Measurements from ENCODE around the gene TSPEAR. TPM values are rescaled to one million over a fixed set of nuclear protein-coding genes. Genes with fewer than 3 reads are reported as not detected.

Gene TSPEAR
- total RNA-seq, 3 donors from 2014 or later (not counting 1 experiment from before 2014, with no cell fraction given) = not detected

DNA sequence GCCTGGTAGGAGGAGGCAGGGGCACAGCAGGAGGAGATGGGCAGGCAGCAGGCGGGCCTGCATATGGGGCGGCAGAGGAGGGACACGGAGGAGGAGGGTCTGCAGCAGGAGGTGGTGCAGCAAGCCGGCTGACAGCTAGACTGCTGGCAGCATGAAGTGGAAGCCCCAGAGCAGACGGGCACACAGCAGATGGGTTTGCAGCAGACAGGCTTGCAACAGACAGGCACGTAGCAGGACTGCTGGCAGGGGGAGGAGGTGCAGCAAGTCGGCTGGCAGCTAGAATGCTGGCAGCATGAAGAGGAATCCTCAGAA is 131.6 kb downstream of the TSPEAR start:
- Mint-ChIP-seq H3K4me1 (peaks cover 5 to 9% of the 10 kb centered on the region in 2 donors), H3K36me3 (peaks cover 18% of the 10 kb centered on the region), H3K27ac (no peak overlapping the region), H3K4me3 (no peak overlapping the region), H3K27me3 (ENCODE audit: low read depth in 2 of 2) (peaks cover 48 to 51% of the 10 kb centered on the region in 2 donors), H3K9me3 (peaks cover 2 to 18% of the 10 kb centered on the region in 2 donors)
- WGBS (ENCODE audit: insufficient coverage) = 74% methylated on average over 7 of the region's 7 CpGs
- no peaks in the 10 kb centered on the region for H3K4me1 ChIP-seq (ENCODE audit: control insufficient read depth, insufficient read depth, low read length)
- ATAC-seq (no peak), DNase-seq (no peak)
- H3K27me3 ChIP-seq (ENCODE audit: control insufficient read depth, insufficient read depth, low read length) = no peaks in the 10 kb centered on the region
- no peaks in the 10 kb centered on the region for H3K36me3 ChIP-seq (ENCODE audit: control insufficient read depth, insufficient read depth, low read length)
- H3K27ac ChIP-seq (ENCODE audit: low read length) = no peak overlapping the region
- peaks cover 7% of the 10 kb centered on the region for H3K9me3 ChIP-seq (ENCODE audit: control insufficient read depth, insufficient read depth, low read length)
- TF ChIP-seq, protein P1, sequence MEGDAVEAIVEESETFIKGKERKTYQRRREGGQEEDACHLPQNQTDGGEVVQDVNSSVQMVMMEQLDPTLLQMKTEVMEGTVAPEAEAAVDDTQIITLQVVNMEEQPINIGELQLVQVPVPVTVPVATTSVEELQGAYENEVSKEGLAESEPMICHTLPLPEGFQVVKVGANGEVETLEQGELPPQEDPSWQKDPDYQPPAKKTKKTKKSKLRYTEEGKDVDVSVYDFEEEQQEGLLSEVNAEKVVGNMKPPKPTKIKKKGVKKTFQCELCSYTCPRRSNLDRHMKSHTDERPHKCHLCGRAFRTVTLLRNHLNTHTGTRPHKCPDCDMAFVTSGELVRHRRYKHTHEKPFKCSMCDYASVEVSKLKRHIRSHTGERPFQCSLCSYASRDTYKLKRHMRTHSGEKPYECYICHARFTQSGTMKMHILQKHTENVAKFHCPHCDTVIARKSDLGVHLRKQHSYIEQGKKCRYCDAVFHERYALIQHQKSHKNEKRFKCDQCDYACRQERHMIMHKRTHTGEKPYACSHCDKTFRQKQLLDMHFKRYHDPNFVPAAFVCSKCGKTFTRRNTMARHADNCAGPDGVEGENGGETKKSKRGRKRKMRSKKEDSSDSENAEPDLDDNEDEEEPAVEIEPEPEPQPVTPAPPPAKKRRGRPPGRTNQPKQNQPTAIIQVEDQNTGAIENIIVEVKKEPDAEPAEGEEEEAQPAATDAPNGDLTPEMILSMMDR (IDR thresholded peaks at IDR 0.05) = no peak
- H3K4me3 ChIP-seq (ENCODE audit: low read length) = no peak overlapping the region
- intact Hi-C loops (cut with micrococcal nuclease) = no loop called here

DNA sequence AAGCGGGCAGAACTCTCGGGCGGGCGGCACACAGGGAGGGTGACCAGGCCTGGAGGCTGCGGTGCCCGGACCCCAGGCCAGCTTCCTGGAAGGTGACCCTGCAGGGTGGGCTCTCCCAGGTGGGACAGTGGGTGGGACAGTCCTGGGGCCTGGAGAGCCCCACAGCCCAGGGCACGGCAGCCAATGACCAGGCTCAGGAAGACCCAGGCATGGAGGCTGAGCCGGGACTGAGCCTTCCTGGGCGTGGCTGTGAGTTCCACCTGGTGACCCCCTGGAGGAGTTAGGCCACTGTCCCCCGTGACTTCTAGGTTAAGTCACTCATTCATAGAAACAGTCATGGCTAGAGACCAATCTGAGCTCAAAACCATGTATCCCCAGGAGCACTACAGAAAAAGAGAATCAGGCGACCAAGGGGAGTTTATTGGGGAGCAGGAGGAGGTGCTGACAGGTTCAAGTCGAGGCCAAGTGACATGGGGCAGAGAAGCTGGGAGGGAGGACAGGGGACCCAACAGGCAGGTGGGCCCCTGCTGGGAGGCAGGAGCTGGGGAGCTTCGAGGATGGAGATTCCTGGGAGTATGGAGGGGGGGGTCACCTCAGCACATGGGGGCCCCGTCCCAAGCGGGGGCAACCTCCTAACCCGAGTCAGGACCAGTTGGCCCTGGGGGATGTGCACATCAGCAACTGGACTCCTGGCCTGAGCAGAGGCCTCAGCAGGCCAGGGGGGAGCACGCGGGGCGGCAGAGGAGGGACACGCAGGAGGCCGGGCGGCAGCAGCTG is 132.1 kb downstream of the TSPEAR start:
- Histone ChIP-seq H3K36me3 (ENCODE audit: control insufficient read depth, insufficient read depth, low read length) (no peaks in the 10 kb centered on the region), H3K4me3 (ENCODE audit: low read length) (no peak overlapping the region), H3K27ac (ENCODE audit: low read length) (no peak overlapping the region), H3K4me1 (ENCODE audit: control insufficient read depth, insufficient read depth, low read length) (no peaks in the 10 kb centered on the region), H3K9me3 (ENCODE audit: control insufficient read depth, insufficient read depth, low read length) (peaks cover 7% of the 10 kb centered on the region), H3K27me3 (ENCODE audit: control insufficient read depth, insufficient read depth, low read length) (no peaks in the 10 kb centered on the region)
- DNase-seq (no peak), ATAC-seq (no peak)
- 83% methylated on average over 22 of the region's 22 CpGs for WGBS (ENCODE audit: insufficient coverage)
- TF ChIP-seq, protein P1 (IDR thresholded peaks at IDR 0.05) = no peak
- peaks cover 18% of the 10 kb centered on the region for H3K36me3 Mint-ChIP-seq
- no peak overlapping the region for H3K27ac Mint-ChIP-seq
- H3K4me3 Mint-ChIP-seq = no peak overlapping the region
- H3K4me1 Mint-ChIP-seq = peaks cover 5 to 14% of the 10 kb centered on the region in 2 donors
- intact Hi-C loops (cut with micrococcal nuclease) = no loop called here
- peaks cover 2 to 18% of the 10 kb centered on the region in 2 donors for H3K9me3 Mint-ChIP-seq
- peaks cover 49 to 51% of the 10 kb centered on the region in 2 donors for H3K27me3 Mint-ChIP-seq (ENCODE audit: low read depth in 2 of 2)

DNA sequence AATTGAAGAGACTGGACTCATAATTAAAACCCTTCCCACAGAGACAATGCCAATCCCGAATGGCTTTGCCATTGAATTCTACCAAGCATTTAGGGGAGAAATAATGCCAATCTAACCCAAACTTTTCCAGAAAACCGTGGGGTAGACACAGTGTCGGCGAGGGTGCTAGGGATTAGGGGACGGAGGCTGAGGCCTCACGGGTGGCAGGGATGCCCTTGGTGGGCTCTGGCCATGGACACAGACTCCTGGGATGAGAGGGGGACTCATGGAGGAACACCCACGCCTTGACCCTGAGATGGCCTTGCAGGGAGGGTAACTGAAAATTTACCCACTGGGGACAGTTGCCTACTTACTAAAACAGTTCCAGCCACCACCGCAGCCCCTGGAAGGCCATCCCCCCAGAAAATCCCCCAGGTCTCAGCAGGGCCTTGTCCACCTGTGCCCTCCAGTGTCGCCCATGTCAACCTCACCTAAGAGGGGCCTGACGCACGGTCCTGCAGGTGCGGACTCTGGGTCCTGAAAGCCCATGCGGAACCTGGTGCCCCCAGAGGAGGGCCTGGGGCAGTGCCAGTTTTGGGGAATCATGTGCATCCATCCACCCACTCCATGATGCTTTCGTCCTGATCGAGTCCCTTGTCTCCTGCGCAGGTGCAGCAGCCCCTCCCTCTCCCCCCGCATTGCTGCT is 132.9 kb downstream of the TSPEAR start:
- intact Hi-C loops (cut with micrococcal nuclease) = no loop called here
- H3K9me3 ChIP-seq (ENCODE audit: control insufficient read depth, insufficient read depth, low read length) = peaks cover 7% of the 10 kb centered on the region
- H3K27ac Mint-ChIP-seq = no peak overlapping the region

More for the DNA sequence above, 132.9 kb downstream of the TSPEAR start:
- H3K36me3 ChIP-seq (ENCODE audit: control insufficient read depth, insufficient read depth, low read length) = no peaks in the 10 kb centered on the region
- H3K36me3 Mint-ChIP-seq = peaks cover 18% of the 10 kb centered on the region
- TF ChIP-seq, protein P1 (IDR thresholded peaks at IDR 0.05) = no peak
- no peak for DNase-seq
- H3K9me3 Mint-ChIP-seq = peaks cover 2 to 18% of the 10 kb centered on the region in 2 donors
- 96% methylated on average over 17 of the region's 17 CpGs for WGBS (ENCODE audit: insufficient coverage)
- peaks cover 5 to 17% of the 10 kb centered on the region in 2 donors for H3K4me1 Mint-ChIP-seq
- no peak overlapping the region for H3K27ac ChIP-seq (ENCODE audit: low read length)
- H3K4me3 ChIP-seq (ENCODE audit: low read length) = no peak overlapping the region
- H3K27me3 ChIP-seq (ENCODE audit: control insufficient read depth, insufficient read depth, low read length) = no peaks in the 10 kb centered on the region
- no peak for ATAC-seq
- H3K4me1 ChIP-seq (ENCODE audit: control insufficient read depth, insufficient read depth, low read length) = no peaks in the 10 kb centered on the region
- peaks cover 45 to 47% of the 10 kb centered on the region in 2 donors for H3K27me3 Mint-ChIP-seq (ENCODE audit: low read depth in 2 of 2)
- H3K4me3 Mint-ChIP-seq = no peak overlapping the region
